NK-92 (cell line): ENCODE data around the gene CSAD.
"Not testable (repeated sequence)": the region's sequence is repeated elsewhere in the genome, so short reads cannot be mapped to it uniquely, and the experiment has no call there.

Source experiments
- DNase-seq: peaks from one replicate; lab custom pipeline; 2025; ENCODE audit not compliant: unreplicated experiment; lab: John Stamatoyannopoulos, UW

CSAD gene

DNA sequence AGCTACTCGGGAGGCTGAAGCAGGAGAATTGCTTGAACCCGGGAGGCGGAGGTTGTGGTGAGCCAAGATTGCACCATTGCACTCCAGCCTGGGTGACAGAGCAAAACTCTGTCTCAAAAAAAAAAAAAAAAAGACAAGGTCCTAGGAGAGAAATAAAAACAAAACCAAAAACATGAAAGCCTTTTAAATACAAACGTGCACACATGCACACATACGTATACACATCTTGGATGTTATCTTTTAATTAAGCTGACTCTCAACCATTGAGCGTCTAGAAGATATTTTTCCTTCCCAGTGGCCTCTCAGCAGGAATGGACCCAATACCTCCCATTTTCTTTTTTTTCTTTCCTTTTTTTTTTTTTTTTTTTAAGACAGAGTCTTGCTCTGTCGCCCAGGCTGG is 68.3 kb downstream of the CSAD start:
- not testable (repeated sequence) for DNase-seq
